Islet precursor cell (in vitro differentiated cells): ENCODE measurements around the gene GNAS.
A peak's percentile ranks its signal among the peaks of the same experiment; 100 is the strongest.

Source experiments
- DNase-seq: peaks from one replicate; pipeline ENCODE4 v3.0.0-alpha.2; 2018

Gene GNAS

GRCh38 chr20:58883241-58883691 is 30.8 kb downstream of the GNAS start:
- peak; percentile 84 for DNase-seq

GRCh38 chr20:58884966-58885365 is 32.5 kb downstream of the GNAS start:
- DNase-seq: no peak

- DNase-seq: no peak
These were observed 34.0 kb downstream of the GNAS start for GRCh38 chr20:58886546-58886945.

- DNase-seq: no peak
These were observed 35.6 kb downstream of the GNAS start for GRCh38 chr20:58888103-58888502.

GRCh38 chr20:58888521-58889333 is 36.2 kb downstream of the GNAS start:
- DNase-seq: peak; percentile 93

- no peak for DNase-seq
These were observed 36.8 kb downstream of the GNAS start for GRCh38 chr20:58889334-58889760.

- DNase-seq: peak; percentile 40
These were observed 37.4 kb downstream of the GNAS start for GRCh38 chr20:58889798-58890517.

- DNase-seq: peak; percentile 90
These were observed 38.1 kb downstream of the GNAS start for GRCh38 chr20:58890518-58891085.

GRCh38 chr20:58891086-58891717 is 38.7 kb downstream of the GNAS start:
- DNase-seq: peak; percentile 88

GRCh38 chr20:58891718-58892140 is 39.2 kb downstream of the GNAS start:
- peak; percentile 62 for DNase-seq

- peak; percentile 85 for DNase-seq
These were observed 39.8 kb downstream of the GNAS start for GRCh38 chr20:58892141-58892931.

GRCh38 chr20:58892932-58893224 is 40.4 kb downstream of the GNAS start:
- DNase-seq: no peak

GRCh38 chr20:58893355-58894120 is 41.0 kb downstream of the GNAS start:
- DNase-seq: no peak

- no peak for DNase-seq
These were observed 42.3 kb downstream of the GNAS start for GRCh38 chr20:58894652-58895447.

GRCh38 chr20:58895448-58896180 is 43.1 kb downstream of the GNAS start:
- no peak for DNase-seq

GRCh38 chr20:58896820-58897219 is 44.3 kb downstream of the GNAS start:
- DNase-seq: no peak

GRCh38 chr20:58897488-58897887 is 45.0 kb downstream of the GNAS start:
- no peak for DNase-seq

GRCh38 chr20:58898629-58899408 is 46.3 kb downstream of the GNAS start:
- no peak for DNase-seq

- no peak for DNase-seq
These were observed 47.0 kb downstream of the GNAS start for GRCh38 chr20:58899512-58899911.
